SU-DHL-6 (cell line): ENCODE data around the gene PTPRN2.

Source experiments
- H2AFZ ChIP-seq: fragments of 200-600 bp; sonication (generic); 2 replicates; pipeline ENCODE4 v1.6.1; 2014; ENCODE audit warnings: low read depth, mild to moderate bottlenecking, moderate library complexity, mixed read lengths, antibody characterized with exemption, low read length; ENCODE audit not compliant: severe bottlenecking
- H3F3A ChIP-seq: fragments of 200-600 bp; shearing (Covaris generic); 2 replicates; pipeline ENCODE4 v1.6.0; 2016; ENCODE audit warnings: antibody characterized with exemption, mild to moderate bottlenecking; ENCODE audit not compliant: insufficient read depth
- H3K27ac ChIP-seq: fragments of 200-600 bp; sonication (generic); 2 replicates; pipeline ENCODE4 v1.5.1; 2016; ENCODE audit warnings: low read depth, mild to moderate bottlenecking, low read length, moderate library complexity, mixed read lengths
- H3K27me3 ChIP-seq: fragments of 200-600 bp; sonication (generic), shearing (Covaris generic); 2 replicates; pipeline ENCODE4 v1.6.0; 2014; ENCODE audit warnings: mild to moderate bottlenecking, low read length
- H3K36me3 ChIP-seq: fragments of 200-600 bp; sonication (generic); 2 replicates; pipeline ENCODE4 v1.6.1; 2014; ENCODE audit warnings: mild to moderate bottlenecking, low read length, mixed read lengths
- H3K4me2 ChIP-seq: fragments of 300-600, 200-600 bp; shearing (Covaris generic), sonication (generic); 2 replicates; pipeline ENCODE4 v1.6.0; 2014; ENCODE audit warnings: low read length, low read depth, mild to moderate bottlenecking; ENCODE audit not compliant: poor library complexity, severe bottlenecking
- H3K4me3 ChIP-seq: fragments of 200-600 bp; sonication (generic); 2 replicates; pipeline ENCODE4 v1.5.1; 2014; ENCODE audit warnings: antibody characterized with exemption, low read length, mild to moderate bottlenecking, mixed read lengths; ENCODE audit not compliant: insufficient read depth, poor library complexity, severe bottlenecking
- H3K79me2 ChIP-seq: fragments of 200-600 bp; sonication (generic); 2 replicates; pipeline ENCODE4 v1.6.1; 2014; ENCODE audit warnings: mild to moderate bottlenecking, low read length, moderate library complexity; ENCODE audit not compliant: insufficient read depth
- H3K9ac ChIP-seq: fragments of 200-600 bp; sonication (generic); 2 replicates; pipeline ENCODE4 v1.7.0; 2014; ENCODE audit warnings: mild to moderate bottlenecking, low read length
- H3K9me2 ChIP-seq: fragments of 200-600 bp; sonication (generic); replicated peaks from 2 replicates; pipeline ENCODE4 v1.6.1; 2014; ENCODE audit warnings: low read length; ENCODE audit not compliant: insufficient read depth
- H3K9me3 ChIP-seq: fragments of 200-600 bp; sonication (generic); 2 replicates; pipeline ENCODE4 v1.6.1; 2014; ENCODE audit warnings: low read length, mixed read lengths; ENCODE audit not compliant: insufficient read depth
- H4K20me1 ChIP-seq: fragments of 200-600 bp; sonication (generic); 2 replicates; pipeline ENCODE4 v1.6.1; 2014; ENCODE audit warnings: low read depth, mild to moderate bottlenecking, antibody characterized with exemption, low read length, moderate library complexity, mixed read lengths
- CTCF ChIP-seq: fragments of 200-600 bp; sonication (generic); IDR thresholded peaks from one replicate; pipeline ENCODE4 v1.5.1; 2017; ENCODE audit warnings: antibody characterized with exemption, mild to moderate bottlenecking, low read length, moderate library complexity; ENCODE audit not compliant: insufficient read depth, poor library complexity, severe bottlenecking
- EZH2phosphoT487 ChIP-seq: fragments of 200-600 bp; sonication (generic), shearing (Covaris generic); conservative IDR thresholded peaks from 2 replicates; pipeline ENCODE4 v1.6.1; 2018; ENCODE audit warnings: mild to moderate bottlenecking, antibody characterized with exemption, low read length, moderate library complexity, mixed read lengths

The PTPRN2 gene

GRCh38 chr7:158084555-158084954 lies 503.1 kb downstream of the PTPRN2 start:
- no peak overlapping the region for H3K4me3 ChIP-seq
- no peaks in the 10 kb centered on the region for H4K20me1 ChIP-seq
- no peaks in the 10 kb centered on the region for H3K9me3 ChIP-seq
- H2AFZ ChIP-seq: no peak overlapping the region
- no peaks in the 10 kb centered on the region for H3F3A ChIP-seq
- H3K9me2 ChIP-seq: no peaks in the 10 kb centered on the region
- no peak for TF ChIP-seq CTCF
- TF ChIP-seq EZH2phosphoT487: no peak
- H3K4me2 ChIP-seq: no peak overlapping the region
- no peaks in the 10 kb centered on the region for H3K27me3 ChIP-seq
- H3K79me2 ChIP-seq: no peaks in the 10 kb centered on the region
- H3K36me3 ChIP-seq: no peaks in the 10 kb centered on the region
- no peak overlapping the region for H3K27ac ChIP-seq
- no peak overlapping the region for H3K9ac ChIP-seq

GRCh38 chr7:158083526-158084310 lies 503.9 kb downstream of the PTPRN2 start:
- no peak overlapping the region for H3K4me2 ChIP-seq
- TF ChIP-seq CTCF (no peak), EZH2phosphoT487 (no peak)
- H3K27ac ChIP-seq: no peak overlapping the region
- H3K9ac ChIP-seq: no peak overlapping the region
- H3K36me3 ChIP-seq: no peaks in the 10 kb centered on the region
- no peaks in the 10 kb centered on the region for H3K27me3 ChIP-seq
- H4K20me1 ChIP-seq: no peaks in the 10 kb centered on the region
- no peaks in the 10 kb centered on the region for H3K9me2 ChIP-seq
- H3K79me2 ChIP-seq: no peaks in the 10 kb centered on the region
- no peaks in the 10 kb centered on the region for H3F3A ChIP-seq
- no peaks in the 10 kb centered on the region for H3K9me3 ChIP-seq
- no peak overlapping the region for H3K4me3 ChIP-seq
- no peak overlapping the region for H2AFZ ChIP-seq

- Histone ChIP-seq H3F3A (no peaks in the 10 kb centered on the region), H3K79me2 (no peaks in the 10 kb centered on the region), H3K36me3 (no peaks in the 10 kb centered on the region), H3K9me2 (no peaks in the 10 kb centered on the region), H3K4me3 (no peak overlapping the region), H3K4me2 (no peak overlapping the region), H2AFZ (no peak overlapping the region), H3K27me3 (no peaks in the 10 kb centered on the region), H4K20me1 (no peaks in the 10 kb centered on the region), H3K9me3 (no peaks in the 10 kb centered on the region), H3K27ac (no peak overlapping the region), H3K9ac (no peak overlapping the region)
- TF ChIP-seq EZH2phosphoT487: no peak
- TF ChIP-seq CTCF: no peak
Measured at GRCh38 chr7:158082761-158083160, 504.9 kb downstream of the PTPRN2 start.
